Osteocyte (in vitro differentiated cells): ENCODE data around the gene SWSAP1. TPM values are rescaled to one million over a fixed set of nuclear protein-coding genes. Genes with fewer than 3 reads are reported as not detected.

Experiments
- DNase-seq: peaks from one replicate; pipeline ENCODE4 v3.0.0; 2021; ENCODE audit warnings: mixed read lengths; ENCODE audit not compliant: unreplicated experiment; ENCODE audit errors: extremely low spot score
- H3K27ac Mint-ChIP-seq: one replicate; pipeline ENCODE4 v1.8.0; 2021; ENCODE audit warnings: mild to moderate bottlenecking, mixed read lengths; ENCODE audit not compliant: unreplicated experiment
- H3K27me3 Mint-ChIP-seq: one replicate; pipeline ENCODE4 v1.8.0; 2021; ENCODE audit warnings: mixed read lengths; ENCODE audit not compliant: unreplicated experiment
- H3K36me3 Mint-ChIP-seq: one replicate; pipeline ENCODE4 v1.8.0; 2021; ENCODE audit warnings: mixed read lengths; ENCODE audit not compliant: unreplicated experiment
- H3K4me1 Mint-ChIP-seq: one replicate; pipeline ENCODE4 v1.8.0; 2021; ENCODE audit warnings: mixed read lengths; ENCODE audit not compliant: unreplicated experiment
- H3K4me3 Mint-ChIP-seq: one replicate; pipeline ENCODE4 v1.8.0; 2021; ENCODE audit warnings: mild to moderate bottlenecking, moderate library complexity, mixed read lengths; ENCODE audit not compliant: unreplicated experiment
- H3K9me3 Mint-ChIP-seq: one replicate; pipeline ENCODE4 v1.8.0; 2021; ENCODE audit warnings: mixed read lengths; ENCODE audit not compliant: unreplicated experiment
- total RNA-seq: library from RNA; stranded (reverse); gene quantifications from 2 replicates; pipeline ENCODE4 v1.2.1, GENCODE V29; 2021
- TF ChIP-seq, protein P1 (sequence below): fragments of 200-600 bp; sonication (generic); IDR thresholded peaks from 2 replicates; pipeline ENCODE4 v1.5.0; 2021; ENCODE audit warnings: antibody characterized with exemption, mild to moderate bottlenecking, moderate library complexity

Gene SWSAP1
- total RNA-seq, 1 donor from 2014 or later, result 1.3 TPM

- no peaks in the 10 kb centered on the region for H3K27me3 Mint-ChIP-seq
- TF ChIP-seq, protein P1, sequence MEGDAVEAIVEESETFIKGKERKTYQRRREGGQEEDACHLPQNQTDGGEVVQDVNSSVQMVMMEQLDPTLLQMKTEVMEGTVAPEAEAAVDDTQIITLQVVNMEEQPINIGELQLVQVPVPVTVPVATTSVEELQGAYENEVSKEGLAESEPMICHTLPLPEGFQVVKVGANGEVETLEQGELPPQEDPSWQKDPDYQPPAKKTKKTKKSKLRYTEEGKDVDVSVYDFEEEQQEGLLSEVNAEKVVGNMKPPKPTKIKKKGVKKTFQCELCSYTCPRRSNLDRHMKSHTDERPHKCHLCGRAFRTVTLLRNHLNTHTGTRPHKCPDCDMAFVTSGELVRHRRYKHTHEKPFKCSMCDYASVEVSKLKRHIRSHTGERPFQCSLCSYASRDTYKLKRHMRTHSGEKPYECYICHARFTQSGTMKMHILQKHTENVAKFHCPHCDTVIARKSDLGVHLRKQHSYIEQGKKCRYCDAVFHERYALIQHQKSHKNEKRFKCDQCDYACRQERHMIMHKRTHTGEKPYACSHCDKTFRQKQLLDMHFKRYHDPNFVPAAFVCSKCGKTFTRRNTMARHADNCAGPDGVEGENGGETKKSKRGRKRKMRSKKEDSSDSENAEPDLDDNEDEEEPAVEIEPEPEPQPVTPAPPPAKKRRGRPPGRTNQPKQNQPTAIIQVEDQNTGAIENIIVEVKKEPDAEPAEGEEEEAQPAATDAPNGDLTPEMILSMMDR, result no peak
- peaks cover 13% of the 10 kb centered on the region for H3K36me3 Mint-ChIP-seq
- no peaks in the 10 kb centered on the region for H3K4me1 Mint-ChIP-seq
- H3K4me3 Mint-ChIP-seq, result no peak overlapping the region
- DNase-seq, result no peak
- no peaks in the 10 kb centered on the region for H3K9me3 Mint-ChIP-seq
- H3K27ac Mint-ChIP-seq, result no peak overlapping the region
Observed at GRCh38 chr19:11367528-11367927, 6.9 kb upstream of the SWSAP1 start.

- H3K36me3 Mint-ChIP-seq, result peaks cover 1% of the 10 kb centered on the region
- H3K9me3 Mint-ChIP-seq, result no peaks in the 10 kb centered on the region
- peaks cover 3% of the 10 kb centered on the region for H3K4me1 Mint-ChIP-seq
- H3K4me3 Mint-ChIP-seq, result no peak overlapping the region
- TF ChIP-seq, protein P1, result no peak
- H3K27ac Mint-ChIP-seq, result no peak overlapping the region
- DNase-seq, result no peak
- H3K27me3 Mint-ChIP-seq, result no peaks in the 10 kb centered on the region
Observed at GRCh38 chr19:11370744-11371143, 3.7 kb upstream of the SWSAP1 start.

- Mint-ChIP-seq H3K36me3 (no peaks in the 10 kb centered on the region), H3K27me3 (no peaks in the 10 kb centered on the region), H3K27ac (no peak overlapping the region), H3K4me3 (peak overlapping the region; percentile 16), H3K4me1 (peaks cover 16% of the 10 kb centered on the region), H3K9me3 (no peaks in the 10 kb centered on the region)
- DNase-seq, result no peak
- TF ChIP-seq, protein P1, result no peak
Observed at GRCh38 chr19:11373166-11373884, 1.1 kb upstream of the SWSAP1 start.

DNA sequence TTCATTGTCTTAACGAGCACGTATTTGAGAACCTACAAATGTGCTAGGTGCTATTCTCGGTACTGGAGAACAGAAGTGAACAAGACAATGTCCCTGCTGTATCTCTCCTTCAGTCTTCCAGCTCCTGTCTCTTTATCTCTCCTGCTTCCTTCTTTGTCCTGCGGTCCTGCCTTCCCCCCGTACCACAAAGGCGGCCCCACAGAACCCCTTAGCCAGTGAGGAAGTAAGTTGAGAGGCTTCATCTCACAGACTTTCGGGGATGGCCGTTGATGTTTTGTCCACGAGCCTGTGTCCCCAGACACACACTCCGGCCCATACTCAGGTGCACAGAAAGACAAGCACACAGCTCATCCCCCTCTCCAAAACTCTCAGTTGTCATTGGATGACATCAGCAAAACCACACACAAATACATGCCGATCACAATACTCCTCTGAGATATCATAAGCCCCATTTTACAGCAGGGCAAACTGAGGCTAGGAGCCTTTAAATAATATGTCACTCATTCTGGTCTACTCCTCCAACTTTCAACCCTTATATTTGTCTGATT, 507 bp upstream of the SWSAP1 start:
- no peaks in the 10 kb centered on the region for H3K9me3 Mint-ChIP-seq
- H3K27ac Mint-ChIP-seq, result no peak overlapping the region
- TF ChIP-seq, protein P1, result no peak
- no peak for DNase-seq
- H3K4me1 Mint-ChIP-seq, result peaks cover 21% of the 10 kb centered on the region
- H3K27me3 Mint-ChIP-seq, result no peaks in the 10 kb centered on the region
- H3K36me3 Mint-ChIP-seq, result no peaks in the 10 kb centered on the region
- no peak overlapping the region for H3K4me3 Mint-ChIP-seq

DNA sequence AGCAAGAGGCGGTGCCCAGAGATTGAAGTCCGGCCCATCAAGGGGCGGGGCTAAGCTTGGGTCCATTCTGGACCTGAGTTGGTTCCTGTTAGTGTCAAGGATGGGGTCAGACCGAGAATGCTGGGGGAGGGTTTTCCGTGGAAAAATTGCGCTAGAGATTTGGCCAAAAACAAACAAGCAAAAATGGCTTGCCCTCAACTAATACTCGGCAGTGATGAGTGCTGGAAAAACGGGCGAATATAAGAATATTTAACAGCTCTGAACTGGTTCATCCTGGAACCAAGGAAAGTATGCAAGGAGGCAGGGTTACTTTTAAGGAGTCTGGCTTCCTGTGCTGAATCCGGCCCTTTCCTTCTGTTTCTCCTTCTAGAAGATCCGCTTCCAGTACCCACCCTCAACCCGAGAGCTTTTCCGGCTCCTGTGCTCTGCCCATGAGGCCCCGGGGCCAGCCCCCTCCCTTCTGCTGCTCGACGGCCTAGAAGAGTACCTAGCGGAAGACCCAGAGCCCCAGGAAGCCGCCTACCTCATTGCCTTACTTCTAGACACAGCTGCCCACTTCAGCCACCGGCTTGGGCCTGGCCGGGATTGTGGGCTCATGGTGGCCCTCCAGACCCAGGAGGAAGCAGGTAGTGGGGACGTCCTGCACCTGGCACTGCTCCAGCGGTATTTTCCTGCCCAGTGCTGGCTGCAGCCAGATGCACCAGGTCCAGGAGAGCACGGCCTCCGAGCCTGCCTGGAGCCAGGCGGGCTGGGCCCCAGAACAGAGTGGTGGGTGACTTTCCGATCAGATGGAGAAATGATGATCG, 880 bp downstream of the SWSAP1 start:
- H3K27ac Mint-ChIP-seq, result no peak overlapping the region
- no peaks in the 10 kb centered on the region for H3K27me3 Mint-ChIP-seq
- H3K9me3 Mint-ChIP-seq, result no peaks in the 10 kb centered on the region
- no peak for DNase-seq
- H3K4me1 Mint-ChIP-seq, result peaks cover 26% of the 10 kb centered on the region
- no peak overlapping the region for H3K4me3 Mint-ChIP-seq
- TF ChIP-seq, protein P1, result no peak
- H3K36me3 Mint-ChIP-seq, result no peaks in the 10 kb centered on the region
